Ureter (tissue), 1 donor: ENCODE data around the gene PGC. TPM values are rescaled to one million over a fixed set of nuclear protein-coding genes. Genes with fewer than 3 reads are reported as not detected.

Experiments used
- DNase-seq: peaks from one replicate; pipeline ENCODE4 v3.0.0-alpha.2; 2020; ENCODE audit warnings: low spot score
- total RNA-seq: library from RNA; stranded (reverse); gene quantifications from one replicate; pipeline ENCODE4 v1.2.4, GENCODE V29; 2023
- donor health status: DM: yes; HTN: yes; CAD: no.

The PGC gene
- total RNA-seq, 1 donor from 2014 or later: not detected

DNA sequence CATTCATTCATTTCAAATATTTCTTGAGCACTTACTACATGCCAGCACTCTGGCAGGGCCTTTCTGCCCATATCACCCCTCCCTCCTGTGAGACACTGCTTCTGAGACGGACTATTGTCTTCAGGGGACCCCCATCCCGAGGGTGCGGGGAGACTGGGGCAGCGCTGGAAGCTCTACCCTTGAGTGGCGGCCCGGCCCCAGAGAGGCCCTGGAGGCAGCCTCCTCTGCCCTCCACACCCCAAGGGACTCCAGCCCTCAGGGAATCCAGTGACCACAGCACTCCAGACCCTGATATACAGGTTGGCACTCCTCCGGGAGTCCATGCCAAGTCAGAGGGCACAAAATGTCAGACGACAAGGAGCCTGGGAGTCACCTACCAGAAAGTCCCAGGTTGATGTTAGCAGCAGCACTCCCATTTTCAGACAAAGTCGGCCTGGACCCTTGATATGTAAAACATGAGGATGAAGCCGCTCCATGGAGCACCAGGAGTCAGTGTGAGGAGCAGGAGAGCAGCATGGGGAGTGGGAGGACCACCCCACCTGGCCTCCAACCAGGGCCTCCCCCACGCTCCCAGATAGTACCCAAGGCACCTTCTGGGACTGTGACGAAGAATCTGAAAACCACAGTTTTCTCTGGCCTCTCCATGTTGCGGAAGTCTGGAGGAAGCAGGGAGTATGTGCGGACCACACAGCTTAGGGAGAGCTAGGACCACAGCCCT lies 32.5 kb downstream of the PGC start:
- DNase-seq: no peak

DNA sequence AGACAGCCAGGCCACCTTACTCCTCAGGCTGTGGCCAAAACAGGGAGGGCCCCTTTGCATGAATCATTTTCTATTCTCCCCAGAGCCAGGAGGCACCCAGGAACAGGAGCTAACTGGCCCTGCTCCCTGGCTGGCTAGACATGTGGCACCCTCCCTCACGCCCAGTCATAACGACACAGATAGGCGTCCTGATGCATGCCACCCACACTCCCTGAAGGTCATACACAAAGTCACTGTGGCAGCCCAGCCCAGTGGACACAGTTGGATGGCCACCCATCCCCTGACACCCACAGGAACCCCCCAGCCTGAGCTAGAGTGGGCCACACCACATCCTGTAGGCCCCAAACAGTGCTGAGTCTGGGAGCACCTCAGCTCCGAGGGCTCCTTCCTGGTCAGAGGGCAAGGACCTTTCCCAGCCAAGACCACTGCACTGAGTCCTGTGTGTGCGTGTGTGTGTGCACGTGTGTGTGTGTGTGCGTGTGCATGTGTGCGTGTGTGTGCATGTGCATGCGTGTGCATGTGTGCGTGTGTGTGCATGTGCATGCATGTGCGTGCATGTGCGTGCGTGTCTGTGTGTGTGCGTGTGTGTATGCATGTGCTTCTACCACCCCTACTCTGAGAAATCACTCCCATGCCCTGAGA lies 33.4 kb downstream of the PGC start:
- no peak for DNase-seq

DNA sequence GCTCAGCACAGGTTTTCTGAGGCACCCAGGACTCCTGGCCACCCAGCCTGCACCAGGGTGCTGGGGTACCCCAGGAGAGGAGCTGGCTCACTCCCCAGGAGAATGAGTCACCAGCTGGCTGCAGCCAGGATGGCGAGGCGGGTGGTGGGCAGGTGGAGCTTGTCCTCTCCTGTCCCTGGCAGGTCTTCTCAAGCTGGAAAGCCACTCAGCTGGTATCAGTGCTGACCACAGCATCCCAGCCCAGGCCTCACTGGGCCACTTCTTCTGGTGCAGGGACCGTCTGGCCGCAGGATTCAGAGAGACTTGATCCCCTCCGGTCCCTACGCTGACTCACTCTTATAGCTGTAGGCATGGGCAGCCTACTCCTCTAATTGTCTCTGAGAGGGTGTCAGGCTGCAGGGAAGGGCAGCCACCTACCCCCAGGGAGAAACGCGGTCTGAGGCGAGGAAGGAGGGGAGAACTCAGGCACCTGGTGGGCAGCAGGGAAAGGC lies 34.0 kb downstream of the PGC start:
- DNase-seq: peak; percentile 80

DNA sequence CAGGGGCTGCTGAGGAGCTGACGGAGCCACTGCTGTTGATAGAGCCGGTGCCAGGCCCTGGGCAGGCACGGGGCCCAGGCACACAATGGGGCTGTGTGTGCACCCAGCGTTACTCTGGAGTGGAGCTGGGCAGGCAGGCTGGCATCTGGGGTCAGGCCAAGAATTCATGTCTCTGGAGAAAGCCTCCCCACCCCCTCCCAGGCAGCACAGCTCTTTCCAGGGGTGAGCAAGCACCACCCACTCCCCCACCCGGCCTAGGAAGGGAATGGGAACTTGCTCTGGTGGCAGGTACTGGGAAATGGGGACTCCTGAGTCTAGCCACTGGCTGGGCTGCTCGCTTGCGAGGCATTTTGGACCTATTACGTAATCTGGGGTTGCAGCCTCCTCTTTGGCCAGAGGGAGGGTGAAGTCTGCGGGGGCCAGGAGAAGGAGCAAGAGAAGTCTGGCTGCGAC lies 34.5 kb downstream of the PGC start:
- DNase-seq: peak; percentile 59

DNA sequence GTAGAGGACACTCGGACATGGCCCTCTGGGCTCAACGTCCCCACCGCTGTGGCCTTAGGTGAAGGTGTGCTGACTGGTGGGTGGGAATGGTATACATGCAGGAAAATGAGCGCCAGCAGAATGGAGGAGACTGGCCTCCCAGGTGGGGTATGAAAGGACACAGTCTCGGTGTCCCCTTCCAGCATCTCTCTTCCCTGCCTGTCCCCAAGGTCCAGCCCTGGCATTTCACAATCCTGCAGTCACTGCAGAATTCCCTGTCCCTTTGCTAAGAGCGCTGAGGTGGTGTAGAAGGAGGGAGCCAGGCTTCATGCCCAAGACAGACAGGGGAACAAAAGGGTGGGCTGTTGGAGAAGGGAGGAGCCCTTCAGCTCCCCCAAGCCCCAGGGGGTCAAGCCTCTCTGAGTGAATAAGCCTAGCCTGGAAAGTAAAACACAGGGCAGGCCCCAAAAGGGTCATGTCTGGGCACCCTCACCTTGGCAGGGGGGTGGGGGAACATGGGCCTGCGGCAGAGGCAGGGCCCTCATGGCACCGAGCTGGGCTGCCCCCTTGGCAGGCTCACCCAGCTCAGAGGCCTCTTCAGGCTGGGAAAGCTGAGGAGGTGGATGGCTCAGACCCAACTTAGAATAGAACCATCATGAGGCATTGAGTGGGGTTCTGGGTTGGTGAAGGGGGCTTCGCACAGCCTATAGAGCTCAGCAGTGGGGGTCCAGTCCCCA lies 35.7 kb downstream of the PGC start:
- no peak for DNase-seq

DNA sequence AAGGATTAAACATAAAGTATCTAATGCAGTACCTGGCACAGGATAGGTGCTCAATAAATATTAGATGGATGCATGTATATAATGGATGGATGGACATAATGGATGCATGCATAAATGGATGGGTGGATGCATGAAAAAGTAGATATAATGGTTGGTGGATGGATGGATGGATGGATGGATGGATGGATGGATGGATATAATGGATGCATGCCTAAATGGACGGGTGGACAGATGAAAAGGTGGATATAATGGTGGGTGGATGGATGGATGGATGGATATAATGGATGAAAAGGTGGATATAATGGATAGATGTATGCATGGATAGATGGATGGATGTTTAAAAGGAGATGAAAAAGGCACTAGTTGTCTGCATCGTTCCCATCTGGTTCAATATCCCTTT lies 37.8 kb downstream of the PGC start:
- DNase-seq: no peak

DNA sequence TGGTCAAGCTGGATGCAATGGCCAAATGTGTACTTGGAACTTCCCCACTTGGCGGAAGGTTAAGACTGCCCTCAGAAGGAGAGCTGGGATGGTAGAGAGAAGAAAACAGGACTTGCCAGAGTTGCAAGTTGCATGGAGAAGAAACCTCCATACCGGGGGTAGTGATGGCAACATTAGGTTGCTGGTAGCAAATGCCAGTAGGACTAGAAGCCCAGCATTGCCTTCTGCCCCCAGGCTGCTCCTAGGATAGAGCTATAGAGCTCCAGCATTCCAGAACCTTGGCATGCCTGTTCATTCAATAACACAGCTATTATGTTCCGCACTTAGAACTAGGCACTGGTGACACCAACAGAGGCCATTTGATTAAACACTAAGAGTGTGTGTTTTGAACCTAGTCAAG lies 38.3 kb downstream of the PGC start:
- DNase-seq: no peak

DNA sequence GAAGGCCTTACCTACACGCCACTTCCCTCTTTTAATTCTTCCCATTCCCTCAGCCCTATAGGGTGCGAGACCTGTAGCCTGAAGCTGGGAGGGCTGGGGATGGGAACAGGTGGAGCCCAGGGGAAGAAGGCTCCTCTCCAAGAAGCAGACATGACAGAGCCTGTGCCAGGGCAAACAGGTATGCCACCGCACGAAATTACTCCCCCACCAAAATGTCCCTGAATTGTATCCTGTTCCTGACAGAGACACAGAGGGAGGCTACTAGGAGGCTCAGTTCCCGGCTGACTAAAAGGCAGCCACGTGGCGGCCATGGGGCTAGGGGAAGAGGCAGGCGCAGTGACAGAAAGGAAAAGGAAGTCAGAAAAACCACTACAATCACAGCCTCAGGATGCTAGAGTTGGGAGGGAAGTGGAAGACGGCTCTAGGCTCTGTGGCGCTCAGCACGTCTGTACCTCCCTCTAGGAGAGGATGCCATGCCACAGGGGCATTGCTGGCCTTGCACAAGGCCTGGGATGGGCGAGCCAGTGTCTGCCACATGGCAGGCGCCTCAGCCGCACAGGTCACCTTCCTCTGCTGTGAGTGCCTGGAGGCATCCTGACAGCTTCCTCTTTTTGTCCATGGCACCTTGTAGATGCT lies 39.5 kb downstream of the PGC start:
- DNase-seq: no peak

DNA sequence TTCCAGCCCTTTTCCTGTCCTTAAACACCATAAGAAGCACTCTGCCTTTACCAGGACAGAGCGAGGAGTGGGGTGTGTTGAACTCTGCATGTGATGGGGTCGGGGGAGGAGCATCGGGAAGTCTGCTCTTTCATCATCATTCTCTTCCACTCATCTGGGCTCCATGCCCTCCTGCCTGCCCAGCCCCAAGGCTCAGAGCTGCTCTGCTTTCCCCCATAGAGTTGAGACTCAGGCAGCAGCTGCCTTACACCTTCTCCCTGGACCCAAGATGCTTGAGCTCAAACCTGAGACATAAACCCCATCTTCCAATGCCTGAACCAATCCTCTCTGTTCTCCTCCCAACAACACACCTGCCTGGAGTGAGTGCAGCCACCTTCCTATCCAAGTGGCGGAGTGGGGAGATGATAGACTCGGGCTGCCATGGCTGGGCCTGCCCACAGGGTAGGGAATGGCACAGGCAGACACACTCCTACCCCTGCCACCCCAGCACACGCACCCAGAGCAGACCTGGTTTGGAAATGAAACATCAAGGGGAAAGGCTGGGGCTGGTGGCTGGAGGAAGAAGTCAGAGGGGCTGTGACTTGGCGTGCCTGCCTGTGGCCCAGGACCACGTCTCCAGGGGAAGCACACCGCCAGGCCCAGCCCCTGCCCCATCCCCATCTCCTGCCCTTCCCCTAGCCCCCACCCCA lies 40.2 kb downstream of the PGC start:
- DNase-seq: no peak

DNA sequence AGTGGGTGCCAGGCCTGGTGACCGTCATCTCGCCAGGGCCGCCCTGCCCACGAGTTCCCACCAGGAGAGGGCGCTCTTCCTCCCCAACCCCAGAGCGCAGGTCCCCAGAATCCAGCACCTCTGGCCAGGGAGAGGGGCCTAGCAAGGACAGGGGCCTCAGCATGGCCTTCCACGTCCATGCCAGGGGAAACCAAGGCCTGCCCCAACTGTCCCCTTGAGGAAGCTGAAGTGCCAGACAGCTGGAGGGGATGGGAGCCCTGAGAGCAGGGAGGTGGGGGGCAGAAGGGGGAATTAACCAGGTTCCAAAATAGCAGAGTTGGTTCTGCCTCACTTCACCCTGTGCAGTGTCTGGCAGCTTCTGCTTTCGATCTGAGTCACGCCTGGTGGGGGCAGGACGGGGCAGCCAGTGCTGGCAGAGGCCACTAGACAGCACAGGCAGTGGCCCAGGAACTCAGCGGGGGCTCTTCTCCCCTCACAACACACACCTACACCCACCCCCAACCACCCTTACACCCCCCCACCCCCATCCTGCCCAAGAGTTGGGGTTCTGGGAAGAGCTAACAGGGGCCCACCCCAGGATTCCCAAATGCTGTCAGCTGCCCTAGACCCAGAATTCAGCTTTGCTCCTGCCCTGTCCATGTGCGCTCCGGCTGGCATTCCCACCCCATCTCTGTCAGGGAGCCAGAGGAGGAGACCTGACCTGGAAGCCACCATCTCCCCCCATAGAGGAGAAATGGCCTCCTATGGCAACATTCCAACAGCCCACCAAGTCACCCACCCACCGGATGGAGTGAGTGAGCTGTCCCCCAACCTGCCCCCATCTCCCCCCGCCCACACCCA lies 41.0 kb downstream of the PGC start:
- DNase-seq: peak; percentile 84

DNA sequence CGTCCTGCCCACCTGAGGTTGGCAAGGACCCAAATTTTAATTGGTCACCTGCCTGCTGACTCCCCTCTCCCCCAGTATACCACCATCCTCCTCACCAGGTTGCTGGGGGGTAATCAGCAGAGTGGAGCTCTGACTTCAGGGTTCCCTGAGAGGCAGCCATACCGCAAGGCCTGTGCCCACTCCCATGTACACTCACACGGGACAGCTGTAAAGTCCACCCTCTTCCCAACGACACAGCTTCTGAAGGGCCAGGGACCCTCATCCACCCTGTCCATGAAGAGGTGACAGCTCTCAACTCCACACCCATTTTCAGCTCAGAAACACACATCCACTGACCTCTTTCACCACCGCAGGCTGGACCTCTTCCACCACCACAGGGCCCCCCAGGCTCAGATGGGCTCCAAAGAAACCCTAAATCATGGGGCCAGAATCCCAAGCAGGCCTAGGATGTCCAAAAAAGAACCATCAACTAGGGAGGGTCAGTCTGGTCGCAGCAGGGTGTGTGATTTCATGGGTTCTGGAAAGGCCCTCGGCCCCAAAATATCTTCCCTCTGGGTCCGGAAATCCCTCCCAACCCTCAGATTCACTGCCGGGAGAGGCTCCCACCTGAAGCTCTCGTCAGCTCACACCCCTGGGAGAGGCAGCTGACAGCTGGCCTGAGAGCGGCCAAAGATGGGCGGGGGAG lies 41.7 kb downstream of the PGC start:
- no peak for DNase-seq

DNA sequence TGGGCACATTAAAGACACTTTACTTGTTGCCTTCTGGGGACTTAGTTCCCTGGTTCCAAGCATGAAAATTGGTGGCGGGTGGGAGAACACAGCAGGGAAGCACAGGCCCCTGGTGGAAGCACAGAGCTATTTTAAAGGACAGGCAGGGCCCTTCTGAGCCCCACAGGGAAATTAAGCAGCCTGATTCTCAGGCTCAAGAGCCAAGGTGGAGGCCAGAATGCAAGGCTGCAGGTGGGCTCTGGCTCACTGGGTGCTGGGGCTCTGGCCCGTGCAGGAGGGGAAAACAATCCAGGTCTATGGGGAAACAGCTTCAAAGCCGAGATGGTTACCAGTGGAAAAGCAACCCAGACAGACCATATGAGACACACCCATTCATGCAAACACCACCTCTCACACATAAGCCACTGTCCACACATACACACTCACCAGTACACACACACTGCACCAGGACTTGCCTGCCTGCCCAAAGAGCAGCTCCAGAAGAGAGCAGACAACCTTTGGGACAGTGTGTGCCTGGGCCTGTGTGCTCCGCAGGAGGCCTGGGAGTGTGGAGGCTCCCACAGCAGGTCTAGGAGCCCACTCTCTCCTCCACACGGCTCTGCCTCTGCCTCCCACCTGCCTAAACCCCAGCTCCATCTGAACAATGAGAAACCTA lies 42.4 kb downstream of the PGC start:
- DNase-seq: no peak

DNA sequence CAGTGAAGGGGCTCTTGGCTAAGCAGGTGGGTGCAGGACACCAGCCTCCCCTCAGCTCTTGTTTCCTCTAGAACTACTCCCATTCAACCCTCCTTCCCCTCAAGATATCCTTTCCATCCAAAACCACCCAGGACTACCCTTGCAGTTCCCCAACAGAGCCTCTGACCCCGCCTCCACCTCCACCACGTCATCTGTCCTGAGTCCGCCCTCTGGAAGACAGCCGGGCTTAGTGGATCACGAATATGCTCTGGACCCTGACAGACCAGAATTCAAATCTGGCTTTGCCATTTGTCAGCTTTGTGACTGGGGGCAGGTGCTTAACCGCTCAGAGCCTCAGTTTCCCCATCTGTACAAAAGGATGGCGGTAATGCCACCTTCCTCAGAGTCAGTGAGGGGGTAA lies 43.2 kb downstream of the PGC start:
- no peak for DNase-seq

DNA sequence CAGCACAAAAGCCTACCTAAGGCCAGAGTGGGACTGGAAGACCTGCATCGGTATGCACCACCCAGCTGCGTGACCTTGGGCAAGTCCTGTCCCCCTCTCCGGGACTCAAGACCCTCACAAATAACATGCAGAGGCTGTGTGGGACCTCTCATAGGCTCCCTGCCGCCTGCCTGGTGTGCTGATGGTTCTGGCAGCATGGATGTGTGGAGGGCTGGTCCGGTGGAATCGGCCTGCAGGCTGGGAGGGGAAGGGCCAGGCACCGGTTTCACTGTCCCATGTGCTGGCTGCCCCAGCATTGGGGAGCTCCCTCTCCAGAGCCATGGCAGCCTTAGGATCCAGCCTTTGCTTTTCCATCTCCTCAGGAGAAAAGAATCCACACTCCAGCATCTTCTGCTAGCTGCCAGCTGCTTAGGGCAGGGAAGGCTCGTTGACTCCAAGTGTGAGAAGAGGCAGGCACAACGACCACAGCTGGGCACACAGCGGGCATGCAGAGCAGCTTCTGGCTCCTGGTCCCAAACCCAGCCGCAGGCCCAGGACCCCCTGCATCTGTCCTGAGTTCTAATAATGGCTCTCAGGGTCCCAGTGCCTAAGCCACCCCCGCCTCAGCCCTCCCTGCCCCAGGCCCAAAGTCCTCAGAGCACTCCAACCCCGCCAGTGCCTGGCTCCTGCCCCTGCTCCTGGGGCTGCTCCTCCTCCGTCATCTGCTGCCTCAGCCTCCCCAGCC lies 44.3 kb downstream of the PGC start:
- DNase-seq: no peak

DNA sequence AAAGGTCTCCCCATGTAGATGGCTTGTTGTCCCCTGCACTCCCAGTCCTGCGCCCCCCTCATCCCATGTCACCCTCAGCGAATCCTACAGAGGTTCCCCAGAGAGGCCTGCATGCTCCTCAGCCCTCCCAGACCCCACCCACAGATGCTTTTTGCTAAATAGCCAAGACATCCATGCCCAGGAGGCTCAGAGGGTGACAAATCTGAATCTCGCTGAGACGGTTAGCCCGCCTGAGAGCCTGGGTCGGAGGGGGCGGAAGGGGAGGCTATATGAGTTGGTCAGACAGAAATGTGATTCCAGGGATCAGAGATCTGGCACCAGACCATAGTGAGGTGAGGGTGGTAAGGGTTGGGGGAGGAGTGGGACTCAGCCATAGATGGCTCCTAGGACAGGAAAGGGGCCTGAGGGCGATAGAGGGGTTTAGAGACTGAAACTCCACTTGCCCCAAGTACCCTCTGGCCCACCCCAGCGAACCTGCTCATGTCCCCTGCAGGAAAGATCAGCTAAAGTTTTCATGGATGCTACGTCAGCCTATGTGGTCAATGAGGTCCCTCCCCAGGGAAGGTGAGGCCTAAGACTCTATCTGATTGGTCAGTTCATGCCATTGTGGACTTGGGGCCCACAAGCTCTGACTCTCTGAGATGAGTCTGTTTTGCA lies 45.0 kb downstream of the PGC start:
- DNase-seq: no peak

DNA sequence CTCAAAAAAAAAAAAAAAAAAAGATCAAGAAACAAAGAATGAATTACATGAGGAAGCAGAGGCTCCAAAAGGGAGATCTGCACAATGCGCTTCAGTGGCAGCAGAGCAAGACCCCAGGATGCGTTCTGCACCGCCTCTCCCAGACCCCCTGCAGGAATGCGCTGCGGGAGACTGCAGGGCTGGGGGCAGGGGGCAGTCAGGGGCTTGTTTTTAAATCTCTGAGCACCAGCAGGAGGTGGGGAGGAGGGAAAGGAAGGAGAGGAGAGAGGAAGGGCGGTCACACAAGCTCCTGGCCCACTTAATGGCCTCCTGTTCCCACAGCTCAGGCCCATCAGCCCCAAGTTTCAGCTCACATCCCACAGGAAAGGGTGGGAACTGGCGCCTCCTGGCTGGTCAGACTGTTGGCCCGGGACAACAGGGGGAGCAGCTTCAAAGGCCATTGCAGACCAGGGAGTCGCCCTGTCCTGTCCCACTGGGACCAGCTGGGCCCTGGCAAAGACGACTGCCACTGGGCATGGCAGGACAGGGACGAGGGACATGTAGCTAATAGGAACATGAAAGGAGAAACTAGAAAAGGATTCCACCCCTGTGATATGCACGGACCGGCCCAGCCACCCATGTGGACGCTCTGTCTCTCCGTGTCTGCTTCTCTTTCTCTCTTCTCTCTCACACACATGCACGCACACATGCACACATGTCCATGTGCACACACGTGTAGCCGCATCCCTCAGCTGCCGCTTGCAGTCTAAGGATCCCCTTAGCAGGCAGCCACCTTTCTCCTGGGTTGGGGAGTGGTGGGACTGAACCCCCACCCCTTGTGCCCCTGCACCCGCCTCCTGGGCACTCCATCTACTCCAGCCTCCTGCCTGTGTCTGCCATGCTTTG lies 46.5 kb downstream of the PGC start:
- DNase-seq: no peak

DNA sequence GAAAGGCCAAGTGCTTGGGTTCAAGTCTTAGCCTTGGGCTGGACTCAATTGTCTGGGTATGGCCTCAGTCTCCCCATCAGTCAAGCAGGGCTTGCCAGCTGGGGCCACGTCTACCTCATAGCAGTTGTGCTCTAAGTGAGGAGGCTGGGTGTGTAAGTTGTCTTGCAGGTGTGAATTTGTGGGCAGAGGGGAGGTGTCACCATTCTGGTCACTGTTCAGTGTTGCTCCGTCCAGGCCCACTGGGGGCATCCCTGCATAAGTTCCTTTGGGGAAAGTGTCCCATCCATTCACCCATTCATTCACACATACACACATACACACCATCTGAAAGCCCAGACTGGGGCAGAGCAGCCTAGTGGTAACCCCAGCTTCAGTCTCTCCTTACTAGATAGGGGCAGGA lies 48.1 kb downstream of the PGC start:
- DNase-seq: no peak
